Lower leg skin (tissue), 4 donors: ENCODE data around the gene SIPA1L2. TPM values are rescaled to one million over a fixed set of nuclear protein-coding genes. Genes with fewer than 3 reads are reported as not detected.
"Not testable (repeated sequence)": the region's sequence is repeated elsewhere in the genome, so short reads cannot be mapped to it uniquely, and the experiment has no call there.

Experiments used
- DNase-seq, 2 donors: peaks; one replicate each; pipeline ENCODE4 v3.0.0-alpha.2; 2019; ENCODE audit warnings: low spot score in 2 of 2
- H3K4me3 ChIP-seq: fragments of 200-600 bp; sonication (generic); 2 replicates; pipeline ENCODE4 v1.5.1; 2017; ENCODE audit warnings: mild to moderate bottlenecking, low read depth; ENCODE audit not compliant: poor library complexity, severe bottlenecking
- CTCF ChIP-seq, 3 donors: fragments of 450-650 bp; IDR thresholded peaks; one replicate each; pipeline ENCODE4 v1.5.1; 2016; ENCODE audit warnings: antibody characterized with exemption in 3 of 3, mild to moderate bottlenecking in 3 of 3, moderate library complexity in 2 of 3
- POLR2A ChIP-seq, 2 donors: fragments of 450-650 bp; IDR thresholded peaks; one replicate each; pipeline ENCODE4 v1.6.1; 2016 to 2017; ENCODE audit warnings: antibody characterized with exemption in 2 of 2, mild to moderate bottlenecking in 1 of 2, moderate library complexity in 1 of 2
- WGBS, 2 donors: methylation state at CpG; one replicate each; pipeline ENCODE4 v1.1.5; 2018; 5-methylcytosine and 5-hydroxymethylcytosine counted together
- intact Hi-C: fragments of 100-400 bp; cut with DNase I; formaldehyde crosslinking; loops from one replicate; pipeline ENCODE4 v1.15.0; 2023; ENCODE audit warnings: low total_unique reads
- total RNA-seq, 4 donors: library from RNA; depleted of rRNA; stranded (reverse); fragments of >200 nt; gene quantifications; one replicate each; pipeline ENCODE4 v1.1.0, GENCODE V29; 2016

SIPA1L2 gene
- total RNA-seq, 4 donors from 2014 or later, result 8.9 to 22.6 (median 16.6) TPM

- 58 to 61% methylated on average over 5 of the region's 5 CpGs for WGBS, 2 donors
- no peak overlapping the region for H3K4me3 ChIP-seq
- DNase-seq, result no peak
- TF ChIP-seq CTCF (IDR thresholded peaks at IDR 0.05) (no peak), POLR2A (IDR thresholded peaks at IDR 0.05) (no peak)
- intact Hi-C loops, result no loop called here
Measured at GRCh38 chr1:232613752-232614381, 16.1 kb downstream of the SIPA1L2 start.

- WGBS, 2 donors, result 92% methylated on average over 7 of the region's 7 CpGs
- DNase-seq, intact Hi-C loops, H3K4me3 ChIP-seq: not testable (repeated sequence)
Measured at GRCh38 chr1:232612836-232613235, 17.1 kb downstream of the SIPA1L2 start.

GRCh38 chr1:232611834-232612233, 18.1 kb downstream of the SIPA1L2 start:
- DNase-seq, result no peak
- no peak overlapping the region for H3K4me3 ChIP-seq
- intact Hi-C loops, result no loop called here
- WGBS, 2 donors, result 93 to 95% methylated on average over 7 of the region's 7 CpGs
- TF ChIP-seq POLR2A (IDR thresholded peaks at IDR 0.05) (no peak), CTCF (IDR thresholded peaks at IDR 0.05) (no peak)

- intact Hi-C loops, DNase-seq, H3K4me3 ChIP-seq: not testable (repeated sequence)
- WGBS, 2 donors, result 83 to 94% methylated on average over 11 of the region's 11 CpGs
Measured at GRCh38 chr1:232610902-232611745, 18.8 kb downstream of the SIPA1L2 start.

- TF ChIP-seq POLR2A (IDR thresholded peaks at IDR 0.05) (no peak), CTCF (IDR thresholded peaks at IDR 0.05) (no peak)
- no peak for DNase-seq
- intact Hi-C loops, result no loop called here
- H3K4me3 ChIP-seq, result no peak overlapping the region
- 87 to 88% methylated on average over 6 of the region's 6 CpGs for WGBS, 2 donors
Measured at GRCh38 chr1:232610192-232610901, 19.6 kb downstream of the SIPA1L2 start.

- intact Hi-C loops, result no loop called here
- H3K4me3 ChIP-seq, result no peak overlapping the region
- no peak for DNase-seq
- TF ChIP-seq POLR2A (IDR thresholded peaks at IDR 0.05), result no peak
- no peak for TF ChIP-seq CTCF (IDR thresholded peaks at IDR 0.05)
- WGBS, 2 donors, result 64% methylated on average over 4 of the region's 4 CpGs
Measured at GRCh38 chr1:232608427-232608826, 21.5 kb downstream of the SIPA1L2 start.
